HCT116 (cell line): ENCODE data around the gene NCKAP5. TPM values are rescaled to one million over a fixed set of nuclear protein-coding genes. Genes with fewer than 3 reads are reported as not detected.

Experiments used
- ATAC-seq: fragments of 200-7000 bp; cut with Tn5 transposase; 2 replicates; pipeline ENCODE4 v1.9.1; 2020; ENCODE audit warnings: mild to moderate bottlenecking, moderate library complexity
- BruUV-seq: library from RNA; stranded (reverse); fragments of 400-500 nt; replicated peaks from 2 replicates; lab custom pipeline; 2021; lab: Mats Ljungman, UMichigan
- CTCF ChIA-PET: fragments of 300-600 bp; sonication (Branson Sonifier 250); formaldehyde crosslinking; loops from one replicate; lab custom pipeline; 2021; ENCODE audit warnings: antibody characterized with exemption; lab: Charles Lee
- POLR2A ChIA-PET: fragments of 300-600, 350-600 bp; sonication (Branson Sonifier 250); formaldehyde crosslinking; loops from one replicate; lab custom pipeline; 2021; ENCODE audit warnings: antibody characterized with exemption; lab: Charles Lee
- RAD21 ChIA-PET, 2 experiments: fragments of 300-600 bp; sonication (Branson Sonifier 250); formaldehyde crosslinking; loops; one replicate each; lab custom pipeline; 2023; ENCODE audit warnings: low total read pairs in 2 of 2; ENCODE audit not compliant: uncharacterized antibody in 2 of 2, unreplicated experiment in 2 of 2, low non-redundant PET in 1 of 2; lab: Charles Lee
- DNase-seq: peaks from one replicate; pipeline ENCODE4 v3.0.0-alpha.2; 2010; ENCODE audit warnings: low read depth, low spot score
- H2AFZ ChIP-seq: fragments of 200-600 bp; shearing (Covaris generic), sonication (generic); 2 replicates; pipeline ENCODE4 v1.6.1; 2017; ENCODE audit warnings: low read depth, mixed run types, mixed read lengths, antibody characterized with exemption, low read length; ENCODE audit not compliant: poor library complexity, severe bottlenecking
- H3K27ac ChIP-seq: 2 replicates; pipeline ENCODE4 v1.5.1; 2012; ENCODE audit warnings: low read depth, low read length
- H3K27me3 ChIP-seq: fragments of 200-600 bp; sonication (generic); 2 replicates; pipeline ENCODE4 v1.6.1; 2016; ENCODE audit warnings: mixed run types, low read length, mixed read lengths; ENCODE audit not compliant: insufficient read depth
- H3K36me3 ChIP-seq, 2 experiments: fragments of 200-500 bp in 1 of 2; fragments of 200-600 bp in 1 of 2; sonication (Bioruptor generic) in 1 of 2; sonication (generic) in 1 of 2; 2 replicates each; pipeline versions ENCODE4 v1.5.1 to v1.6.1; 2014 to 2016; ENCODE audit warnings: low read length in 2 of 2, inconsistent platforms in 1 of 2, mixed read lengths in 1 of 2, mixed run types in 1 of 2; ENCODE audit not compliant: insufficient read depth in 2 of 2, control insufficient read depth in 1 of 2
- H3K4me1 ChIP-seq, 2 experiments: fragments of 200-600 bp in 1 of 2; sonication (generic) in 1 of 2; 2 replicates each; pipeline versions ENCODE4 v1.5.1 to v1.6.1; 2012 to 2017; ENCODE audit warnings: low read length in 2 of 2, inconsistent platforms in 1 of 2, mild to moderate bottlenecking in 1 of 2, mixed read lengths in 1 of 2, mixed run types in 1 of 2, moderate library complexity in 1 of 2; ENCODE audit not compliant: insufficient read depth in 2 of 2, control insufficient read depth in 1 of 2
- H3K4me2 ChIP-seq: fragments of 200-600 bp; sonication (generic); 2 replicates; pipeline ENCODE4 v1.6.1; 2017; ENCODE audit warnings: mixed run types, low read length, mixed read lengths
- H3K4me3 ChIP-seq, 2 experiments: fragments of 200-600 bp in 1 of 2; sonication (generic) in 1 of 2; replicated peaks in 1 of 2; 2 replicates each; pipeline ENCODE4 v1.5.1; 2011 to 2016; ENCODE audit warnings: low read length in 2 of 2, control low read depth in 1 of 2, low read depth in 1 of 2, mild to moderate bottlenecking in 1 of 2, mixed read lengths in 1 of 2, mixed run types in 1 of 2
- H3K79me2 ChIP-seq: fragments of 200-600 bp; sonication (generic); 2 replicates; pipeline ENCODE4 v1.6.1; 2017; ENCODE audit warnings: mild to moderate bottlenecking, mixed run types, low read length, moderate library complexity, mixed read lengths; ENCODE audit not compliant: insufficient read depth
- H3K9ac ChIP-seq: fragments of 200-600 bp; sonication (generic); 2 replicates; pipeline ENCODE4 v1.6.1; 2016; ENCODE audit warnings: low read length, mixed read lengths
- H3K9me2 ChIP-seq: fragments of 200-600 bp; sonication (generic), shearing (Covaris generic); 2 replicates; pipeline ENCODE4 v1.6.1; 2017; ENCODE audit warnings: mixed run types, mild to moderate bottlenecking, moderate library complexity; ENCODE audit not compliant: insufficient read depth
- H3K9me3 ChIP-seq, 2 experiments: fragments of 200-500 bp in 1 of 2; fragments of 200-600 bp in 1 of 2; sonication (Bioruptor generic) in 1 of 2; sonication (generic) in 1 of 2; 2 replicates each; pipeline ENCODE4 v1.6.1; 2014 to 2017; ENCODE audit warnings: low read length in 2 of 2, mixed read lengths in 2 of 2, inconsistent platforms in 1 of 2, low read depth in 1 of 2, mild to moderate bottlenecking in 1 of 2, mixed run types in 1 of 2, moderate library complexity in 1 of 2; ENCODE audit not compliant: control insufficient read depth in 1 of 2, insufficient read depth in 1 of 2
- H4K20me1 ChIP-seq: fragments of 200-600 bp; sonication (generic), shearing (Covaris generic); 2 replicates; pipeline ENCODE4 v1.6.1; 2017; ENCODE audit warnings: mixed run types, mild to moderate bottlenecking, moderate library complexity; ENCODE audit not compliant: insufficient read depth
- CBX3 ChIP-seq: IDR thresholded peaks from 2 replicates; pipeline ENCODE4 v1.6.1; 2012; ENCODE audit warnings: low read depth
- CEBPB ChIP-seq: IDR thresholded peaks from 2 replicates; pipeline ENCODE4 v1.6.1; 2012; ENCODE audit warnings: low read depth
- CTCF ChIP-seq, 3 experiments: fragments of 200-600 bp in 1 of 3; sonication (generic) in 1 of 3; IDR thresholded peaks in 2 of 3; conservative IDR thresholded peaks in 1 of 3; 2 replicates each; pipeline ENCODE4 v1.5.1; 2012 to 2017; ENCODE audit warnings: low read depth in 2 of 3, low read length in 2 of 3, antibody characterized with exemption in 1 of 3, borderline replicate concordance in 1 of 3, control low read depth in 1 of 3, mild to moderate bottlenecking in 1 of 3, mixed read lengths in 1 of 3, mixed run types in 1 of 3, moderate library complexity in 1 of 3; ENCODE audit not compliant: insufficient read depth in 1 of 3
- EGR1 ChIP-seq: IDR thresholded peaks from 2 replicates; pipeline ENCODE4 v1.6.1; 2012; ENCODE audit warnings: low read depth
- EZH2phosphoT487 ChIP-seq: fragments of 200-600 bp; IDR thresholded peaks from 2 replicates; pipeline ENCODE4 v1.6.1; 2018; ENCODE audit warnings: antibody characterized with exemption, borderline replicate concordance
- POLR2AphosphoS5 ChIP-seq: IDR thresholded peaks from 2 replicates; pipeline ENCODE4 v1.6.1; 2011; ENCODE audit warnings: mild to moderate bottlenecking, low read depth, low read length, moderate library complexity
- REST ChIP-seq: IDR thresholded peaks from 2 replicates; pipeline ENCODE4 v1.6.1; 2012; ENCODE audit warnings: low read depth
- SIN3A ChIP-seq: IDR thresholded peaks from 2 replicates; pipeline ENCODE4 v1.6.1; 2012; ENCODE audit warnings: low read depth
- SRF ChIP-seq: IDR thresholded peaks from 2 replicates; pipeline ENCODE4 v1.6.1; 2012; ENCODE audit warnings: low read depth
- TCF7L2 ChIP-seq: IDR thresholded peaks from 2 replicates; pipeline ENCODE4 v1.7.0; 2011; ENCODE audit warnings: borderline replicate concordance, inconsistent platforms; ENCODE audit not compliant: insufficient read depth, insufficient read length; ENCODE audit errors: extremely low read depth
- YY1 ChIP-seq: IDR thresholded peaks from 2 replicates; pipeline ENCODE4 v1.6.1; 2011; ENCODE audit warnings: low read length, low read depth, moderate library complexity, mild to moderate bottlenecking; ENCODE audit not compliant: insufficient replicate concordance; ENCODE audit errors: extremely low read depth
- ZNF274 ChIP-seq: fragments of 200-500 bp; sonication (Bioruptor generic); IDR thresholded peaks from 2 replicates; pipeline ENCODE4 v1.6.1; 2014; ENCODE audit warnings: mild to moderate bottlenecking, low read depth, low read length, inconsistent platforms
- intact Hi-C: fragments of 100-400 bp; cut with micrococcal nuclease; formaldehyde crosslinking; loops from 2 replicates; pipeline ENCODE4 v1.10.0; 2022
- total RNA-seq: library from RNA; stranded (reverse); gene quantifications from one replicate; pipeline ENCODE4 v1.2.1, GENCODE V29; 2021; ENCODE audit not compliant: unreplicated experiment
- TF ChIP-seq, protein P1 (sequence below): IDR thresholded peaks from 2 replicates; pipeline ENCODE4 v1.6.1; 2012
- TF ChIP-seq, protein P2 (sequence below): IDR thresholded peaks from 2 replicates; pipeline ENCODE4 v1.6.1; 2012

NCKAP5 gene
- total RNA-seq, 1 experiment from 2014 or later, result 0.30 TPM

- Histone ChIP-seq H3K27me3 (no peaks in the 10 kb centered on the region; the same call in 1 of the 2 replicates), H3K4me1 (no peaks in the 10 kb centered on the region), H4K20me1 (no peaks in the 10 kb centered on the region), H3K4me3 (no peak overlapping the region), H2AFZ (no peak overlapping the region), H3K36me3 (no peaks in the 10 kb centered on the region), H3K9ac (no peak overlapping the region), H3K9me2 (no peaks in the 10 kb centered on the region), H3K9me3 (no peaks in the 10 kb centered on the region), H3K79me2 (no peaks in the 10 kb centered on the region), H3K27ac (no peak overlapping the region), H3K4me2 (no peak overlapping the region)
- no peak for ATAC-seq
- intact Hi-C loops, result no loop called here
- CTCF ChIA-PET, result no interaction called here
- DNase-seq, result no peak
- POLR2A ChIA-PET, result no interaction called here
- RAD21 ChIA-PET, result no interaction called here
- no peak for TF ChIP-seq TCF7L2
- no peak for TF ChIP-seq EZH2phosphoT487
- TF ChIP-seq, protein P1, sequence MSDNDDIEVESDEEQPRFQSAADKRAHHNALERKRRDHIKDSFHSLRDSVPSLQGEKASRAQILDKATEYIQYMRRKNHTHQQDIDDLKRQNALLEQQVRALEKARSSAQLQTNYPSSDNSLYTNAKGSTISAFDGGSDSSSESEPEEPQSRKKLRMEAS, result no peak
- no peak for TF ChIP-seq CEBPB
- TF ChIP-seq SIN3A, result no peak
- TF ChIP-seq CTCF (IDR thresholded peaks at IDR 0.05 in 2 of 3, conservative IDR thresholded peaks at IDR 0.05 in 1 of 3; ENCODE audit: borderline replicate concordance in 1 of 3, insufficient read depth in 1 of 3, low read depth in 2 of 3, low read length in 2 of 3), result no peak
- no peak for TF ChIP-seq CBX3
- TF ChIP-seq, protein P2, sequence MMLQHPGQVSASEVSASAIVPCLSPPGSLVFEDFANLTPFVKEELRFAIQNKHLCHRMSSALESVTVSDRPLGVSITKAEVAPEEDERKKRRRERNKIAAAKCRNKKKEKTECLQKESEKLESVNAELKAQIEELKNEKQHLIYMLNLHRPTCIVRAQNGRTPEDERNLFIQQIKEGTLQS, result no peak
- no peak for TF ChIP-seq REST
- TF ChIP-seq POLR2AphosphoS5, result no peak
- TF ChIP-seq SRF, result no peak
- no peak for TF ChIP-seq EGR1
- TF ChIP-seq YY1, result no peak
- no peak for TF ChIP-seq ZNF274
- BruUV-seq, result no TSS peak
Measured at GRCh38 chr2:133365117-133365516, 203.1 kb downstream of the NCKAP5 start.
